Activated CD8-positive, alpha-beta memory T cell treated with anti-CD3 and anti-CD28 coated beads, Interleukin-2, amount 50 U/mL, for 1 hour (primary cell): ENCODE measurements around the gene HEATR5A.
"Not testable (repeated sequence)": the region's sequence is repeated elsewhere in the genome, so short reads cannot be mapped to it uniquely, and the experiment has no call there.

ENCODE experiments used
- DNase-seq: peaks from one replicate; pipeline ENCODE4 v3.0.0-alpha.2; 2020; ENCODE audit errors: extremely low read depth

Gene HEATR5A

GRCh38 chr14:31389946-31390345 lies 30.4 kb downstream of the HEATR5A start:
- no peak for DNase-seq

GRCh38 chr14:31388687-31389413 lies 31.5 kb downstream of the HEATR5A start:
- DNase-seq, result no peak

GRCh38 chr14:31387091-31387490 lies 33.3 kb downstream of the HEATR5A start:
- no peak for DNase-seq

GRCh38 chr14:31386271-31386670 lies 34.1 kb downstream of the HEATR5A start:
- no peak for DNase-seq

- no peak for DNase-seq
These were observed 38.1 kb downstream of the HEATR5A start for GRCh38 chr14:31382221-31382620.

GRCh38 chr14:31380106-31380505 lies 40.2 kb downstream of the HEATR5A start:
- no peak for DNase-seq

GRCh38 chr14:31379125-31379947 lies 41.0 kb downstream of the HEATR5A start:
- DNase-seq, result not testable (repeated sequence)

- no peak for DNase-seq
These were observed 42.9 kb downstream of the HEATR5A start for GRCh38 chr14:31377433-31377832.

DNA sequence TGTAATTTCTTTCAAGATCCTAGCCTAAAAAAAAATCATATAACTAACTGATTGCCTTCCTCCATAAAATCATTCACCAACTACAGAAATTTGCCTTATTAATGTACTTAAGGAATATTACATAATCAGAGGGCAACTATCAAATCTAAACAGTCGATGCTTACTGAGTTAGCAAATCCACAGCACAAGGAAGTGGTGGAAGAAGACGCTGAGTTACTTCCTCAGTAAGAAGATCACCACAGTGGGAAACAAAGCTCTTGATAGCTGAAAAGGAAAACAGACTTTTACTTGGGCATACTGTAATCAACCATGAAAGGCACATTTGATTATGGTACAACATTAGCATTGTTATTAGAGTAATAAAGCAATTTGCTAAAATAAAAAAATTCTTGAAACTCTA lies 48.7 kb downstream of the HEATR5A start:
- DNase-seq, result no peak

DNA sequence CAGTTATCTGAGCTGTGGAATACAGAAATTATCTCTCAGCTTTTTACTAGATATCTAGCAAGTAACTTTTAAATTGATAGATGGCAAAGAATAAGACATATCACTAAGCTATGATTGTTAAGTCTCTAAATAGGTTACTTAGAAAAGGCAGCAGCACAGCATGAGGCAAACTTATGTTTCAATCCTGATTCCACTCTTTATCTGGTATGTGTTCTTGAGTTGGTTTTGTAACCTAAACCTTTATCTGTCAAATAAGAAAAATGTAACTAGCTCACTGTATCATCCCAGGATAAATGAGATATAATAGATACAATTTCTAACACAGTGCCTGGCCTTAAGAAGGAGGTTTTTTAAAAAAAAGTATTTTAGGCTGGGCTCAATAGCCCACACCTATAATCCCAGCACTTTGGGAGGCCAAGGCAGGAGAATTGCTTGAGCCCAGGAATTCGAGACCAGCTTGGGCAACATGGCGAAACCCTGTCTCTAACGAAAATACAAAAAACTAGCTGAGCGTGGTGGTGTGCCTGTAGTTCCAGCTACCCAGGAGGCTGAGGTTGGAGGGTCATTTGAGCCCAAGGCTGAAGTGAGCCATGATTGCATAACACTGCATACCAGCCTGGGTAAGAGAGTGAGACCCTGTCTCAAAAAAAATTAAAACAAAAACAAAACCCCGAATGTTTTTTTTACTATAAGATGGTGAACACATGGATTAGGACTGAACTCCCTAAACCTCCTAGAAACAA lies 56.8 kb downstream of the HEATR5A start:
- DNase-seq, result no peak

DNA sequence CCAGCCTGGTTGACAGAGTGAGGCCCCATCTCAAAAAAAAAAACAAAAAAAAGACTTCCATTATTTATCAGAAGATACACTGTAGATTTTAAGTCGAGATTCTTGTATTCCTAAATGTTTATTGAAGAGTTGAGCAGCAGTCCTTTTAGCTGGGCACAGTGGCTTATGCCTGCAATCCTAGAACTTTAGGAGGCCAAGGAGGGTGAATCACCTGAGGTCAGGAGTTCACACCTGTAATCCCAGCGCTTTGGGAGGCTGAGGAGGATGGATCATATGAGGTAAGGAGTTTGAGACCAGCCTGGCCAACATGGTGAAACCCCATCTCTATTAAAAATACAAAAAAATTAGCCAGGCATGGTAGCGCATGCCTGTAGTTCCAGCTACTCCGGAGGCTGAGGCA lies 57.6 kb downstream of the HEATR5A start:
- no peak for DNase-seq

DNA sequence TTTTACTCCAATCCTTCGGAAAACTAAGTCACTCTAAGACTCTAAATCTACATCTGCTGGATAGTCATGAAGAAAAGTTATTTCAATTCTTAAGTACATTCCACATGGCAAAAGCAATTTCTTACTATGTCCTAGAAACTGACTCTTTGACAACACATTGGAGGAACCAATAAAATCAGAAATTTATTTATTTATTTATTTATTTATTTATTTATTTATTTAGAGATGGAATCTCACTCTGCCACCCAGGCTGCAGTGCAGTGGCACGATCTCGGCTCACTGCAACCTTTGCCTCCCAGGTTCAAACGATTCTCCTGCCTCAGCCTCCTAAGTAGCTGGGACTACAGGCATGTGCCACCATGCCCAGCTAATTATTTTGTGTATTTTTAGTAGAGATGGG lies 58.6 kb downstream of the HEATR5A start:
- not testable (repeated sequence) for DNase-seq

DNA sequence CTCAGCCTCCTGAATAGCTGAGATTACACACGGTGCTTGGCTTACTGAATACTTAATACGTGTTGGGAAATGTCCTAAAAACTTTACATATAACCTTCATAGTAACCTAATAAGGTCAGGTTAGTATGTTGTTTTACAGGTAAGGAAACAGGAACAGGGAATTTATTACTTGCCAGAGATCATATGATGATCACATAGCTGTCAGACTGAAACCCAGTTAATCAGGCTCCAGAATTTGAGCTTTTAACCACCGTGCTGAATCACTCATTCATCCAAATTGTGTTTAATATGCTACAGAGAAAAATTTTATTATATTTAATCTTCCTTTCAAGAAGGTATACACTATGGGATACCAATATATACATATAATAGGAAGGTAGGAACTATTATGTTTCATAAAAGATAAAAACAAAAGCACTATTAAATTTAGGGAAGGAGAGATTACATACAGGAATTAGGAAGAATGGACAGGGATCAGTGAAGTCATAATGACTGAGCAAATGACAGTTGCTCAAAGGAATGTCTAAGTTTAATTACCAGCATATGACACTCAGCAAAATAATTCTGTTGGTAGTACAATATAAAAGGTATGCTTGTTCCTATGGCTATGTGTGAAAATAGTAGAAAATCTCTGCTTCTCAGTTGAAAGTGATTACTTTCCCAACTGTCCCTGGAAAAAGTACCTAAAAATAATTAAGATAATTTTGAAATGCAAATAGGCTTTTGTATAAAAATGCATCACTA lies 59.3 kb downstream of the HEATR5A start:
- no peak for DNase-seq

DNA sequence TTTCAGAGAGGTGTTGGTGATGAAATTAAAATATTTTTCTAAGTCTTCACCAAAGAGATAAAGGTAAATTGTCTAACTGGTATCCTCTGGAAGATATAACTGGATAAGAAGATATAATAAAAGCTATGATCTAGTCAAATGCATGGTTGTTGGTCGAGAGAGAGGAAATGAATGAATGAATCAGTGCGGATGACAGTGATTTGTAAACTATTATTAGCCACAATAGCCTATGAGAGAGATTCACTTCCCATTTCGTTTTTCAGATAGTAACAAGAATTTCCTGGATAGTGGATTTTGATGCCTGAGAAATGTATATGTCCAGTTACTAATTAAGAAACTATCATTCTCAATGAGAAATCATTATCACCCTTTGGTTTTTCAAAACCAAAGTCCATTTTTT lies 63.1 kb downstream of the HEATR5A start:
- DNase-seq, result no peak

GRCh38 chr14:31346097-31346496 lies 74.3 kb downstream of the HEATR5A start:
- DNase-seq, result no peak

DNA sequence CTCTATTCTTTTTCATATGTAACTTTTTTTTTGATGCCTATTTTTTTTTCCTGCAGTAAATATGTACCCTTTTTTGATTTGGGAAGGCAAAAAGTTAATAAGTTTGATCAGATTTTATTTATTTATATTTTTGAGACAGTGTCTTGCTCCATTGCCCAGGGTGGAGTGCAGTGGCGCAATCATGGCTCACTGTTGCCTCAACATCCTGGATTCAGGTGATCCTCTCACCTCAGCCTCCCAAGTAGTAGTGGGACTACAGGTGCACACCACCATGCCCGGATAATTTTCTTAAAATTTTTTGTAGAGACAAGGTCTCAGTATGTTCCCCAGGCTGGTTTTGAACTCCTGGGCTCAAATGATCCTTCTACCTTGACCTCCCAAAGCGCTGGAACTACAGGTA lies 79.1 kb downstream of the HEATR5A start:
- no peak for DNase-seq

DNA sequence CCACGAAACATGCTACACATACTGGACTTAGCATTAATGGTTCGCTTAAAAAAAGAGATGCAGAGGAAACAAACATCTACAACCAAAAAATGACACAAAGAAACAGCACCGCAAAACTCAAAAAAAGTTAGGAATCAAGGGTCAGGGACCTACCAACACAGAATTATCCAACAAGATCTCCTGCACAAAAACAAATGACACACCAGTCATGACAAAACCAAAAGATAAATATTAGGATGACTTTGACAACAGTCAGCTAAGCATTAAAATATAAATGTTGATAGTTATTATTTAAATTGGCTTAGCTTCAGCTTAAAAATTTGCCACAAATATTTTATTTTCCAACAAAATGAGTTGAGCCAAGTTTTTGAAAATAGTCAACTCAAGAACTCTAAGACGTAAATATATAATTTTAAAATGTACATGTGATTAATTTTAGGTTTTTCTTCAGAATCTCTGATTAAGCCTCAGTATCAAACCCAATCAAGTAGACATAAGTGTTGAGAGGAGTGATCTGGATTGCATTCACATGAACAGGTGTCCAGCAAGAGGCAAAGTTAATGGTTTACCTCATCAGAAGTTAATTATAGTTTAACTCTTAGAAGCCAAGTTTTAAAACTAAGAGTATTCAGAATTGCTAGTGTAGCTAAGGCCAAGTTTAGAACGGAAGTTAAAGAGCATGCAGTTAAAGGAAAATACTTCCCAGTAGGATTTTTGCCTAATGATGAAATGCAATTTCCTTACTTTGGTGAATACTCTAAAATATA lies 79.9 kb downstream of the HEATR5A start:
- no peak for DNase-seq

- DNase-seq, result no peak
These were observed 80.6 kb downstream of the HEATR5A start for GRCh38 chr14:31339743-31340142.

- DNase-seq, result no peak
These were observed 83.0 kb downstream of the HEATR5A start for GRCh38 chr14:31337331-31337730.

- DNase-seq, result no peak
These were observed 83.7 kb downstream of the HEATR5A start for GRCh38 chr14:31336646-31337045.

DNA sequence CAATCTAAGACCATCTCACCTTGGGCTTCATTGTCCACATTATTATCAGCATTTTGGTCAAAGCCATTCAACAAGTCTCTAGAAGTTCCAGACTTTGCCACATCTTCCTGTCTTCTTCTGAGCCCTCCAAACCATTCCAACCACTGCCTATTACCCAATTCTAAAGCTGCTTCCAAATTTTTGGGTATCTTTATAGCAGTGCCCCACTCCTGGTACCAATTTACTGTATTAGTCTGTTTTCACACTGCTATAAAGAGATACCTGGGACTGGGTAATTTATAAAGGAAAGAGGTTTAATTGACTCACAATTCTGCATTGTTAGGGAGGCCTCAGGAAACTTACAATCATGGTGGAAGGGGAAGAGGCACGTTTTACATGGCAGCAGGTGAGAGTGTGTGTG lies 89.0 kb downstream of the HEATR5A start:
- DNase-seq, result not testable (repeated sequence)
